HepG2 (cell line): ENCODE results near the gene TRIM27.
"Not testable (repeated sequence)": the region's sequence is repeated elsewhere in the genome, so short reads cannot be mapped to it uniquely, and the experiment has no call there.

Experiments used
- ATF3 ChIP-seq: sonication (generic); formaldehyde crosslinking; IDR thresholded peaks from 2 replicates; pipeline ENCODE4 v1.4.0; 2020; ENCODE audit warnings: missing genetic modification reagents
- CEBPZ ChIP-seq: IDR thresholded peaks from 2 replicates; pipeline ENCODE4 v1.6.1; 2012; ENCODE audit warnings: low read length, improper control_type of control experiment
- FOXO4 ChIP-seq: sonication (generic); formaldehyde crosslinking; conservative IDR thresholded peaks from 2 replicates; pipeline ENCODE4 v1.8.1; 2023; ENCODE audit warnings: missing genetic modification reagents
- MAZ ChIP-seq, 2 experiments: sonication (generic) in 1 of 2; formaldehyde crosslinking in 1 of 2; IDR thresholded peaks; 2 replicates each; pipeline versions ENCODE4 v1.5.0 to v1.6.1; 2012 to 2020; ENCODE audit warnings: low read depth in 2 of 2, mild to moderate bottlenecking in 2 of 2, borderline replicate concordance in 1 of 2, improper control_type of control experiment in 1 of 2, low read length in 1 of 2, missing genetic modification reagents in 1 of 2, moderate library complexity in 1 of 2
- PBX3 ChIP-seq: sonication (generic); formaldehyde crosslinking; IDR thresholded peaks from 2 replicates; pipeline ENCODE4 v1.8.1; 2023; ENCODE audit warnings: missing genetic modification reagents, inconsistent platforms, borderline replicate concordance
- PPARG ChIP-seq: conservative IDR thresholded peaks from 2 replicates; pipeline ENCODE4 v1.6.1; 2016; ENCODE audit warnings: missing biosample characterization, missing genetic modification reagents
- SMAD1 ChIP-seq: sonication (generic); formaldehyde crosslinking; IDR thresholded peaks from 2 replicates; pipeline ENCODE4 v1.4.0; 2020; ENCODE audit warnings: missing genetic modification reagents, low read depth, mild to moderate bottlenecking, borderline replicate concordance
- ZBTB10 ChIP-seq: sonication (generic); formaldehyde crosslinking; IDR thresholded peaks from 2 replicates; pipeline ENCODE4 v1.4.0; 2020; ENCODE audit warnings: missing genetic modification reagents, borderline replicate concordance
- ZBTB26 ChIP-seq: IDR thresholded peaks from 2 replicates; pipeline ENCODE4 v1.6.1; 2016; ENCODE audit warnings: missing compliant biosample characterization, missing genetic modification reagents, borderline replicate concordance
- ZNF335 ChIP-seq: sonication (generic); formaldehyde crosslinking; IDR thresholded peaks from 2 replicates; pipeline ENCODE4 v1.4.0; 2020; ENCODE audit warnings: missing genetic modification reagents

GRCh38 chr6:28957795-28958314 lies 34.1 kb upstream of the TRIM27 start:
- TF ChIP-seq PBX3 (CRISPR knock-in tag); SMAD1 (CRISPR knock-in tag); FOXO4 (CRISPR knock-in tag); ATF3 (CRISPR knock-in tag); ZBTB10 (CRISPR knock-in tag); MAZ (IDR thresholded peaks at IDR 0.05; ENCODE audit: borderline replicate concordance, low read depth, low read length); MAZ (CRISPR knock-in tag; IDR thresholded peaks at IDR 0.05; ENCODE audit: low read depth); PPARG (CRISPR knock-in tag); CEBPZ; ZBTB26 (CRISPR knock-in tag); ZNF335 (CRISPR knock-in tag): not testable (repeated sequence)
